Smooth muscle cell of bladder (primary cell): ENCODE results near the gene SSX7. TPM values are rescaled to one million over a fixed set of nuclear protein-coding genes. Genes with fewer than 3 reads are reported as not detected.

Source experiments
- total RNA-seq: library from RNA; depleted of rRNA; stranded (reverse); fragments of >200 nt; gene quantifications from 2 replicates; pipeline ENCODE4 v1.2.3, GENCODE V29; 2014

Gene SSX7
- total RNA-seq, result not detected in 2 replicates

GRCh38 chrX:52654800-52655199 lies at the start of gene SSX7:
Gene SSX7, minus strand, starts transcription at chrX:52654900. Its CDS starts 1,428 bp downstream, at chrX:52653472.

Other genes with a start within 250 kb of the SSX7 start
- not detected in 2 replicates for gene XAGE1A, start 159.1 kb downstream of the SSX7 start, total RNA-seq
- gene XAGE1B, start 137.8 kb downstream of the SSX7 start, total RNA-seq, result not detected in 2 replicates
- gene SSX2, start 52.3 kb upstream of the SSX7 start, total RNA-seq, result not detected in 2 replicates
- not detected in 2 replicates for gene SSX2B, start 96.4 kb upstream of the SSX7 start, total RNA-seq
- gene SPANXN5, start 142.5 kb upstream of the SSX7 start, total RNA-seq, result not detected in 2 replicates
- not detected in 2 replicates for gene XAGE5, start 156.4 kb upstream of the SSX7 start, total RNA-seq
- not detected in 2 replicates for gene XAGE3, start 213.2 kb upstream of the SSX7 start, total RNA-seq
- gene FAM156B, start 242.4 kb upstream of the SSX7 start, total RNA-seq, result 12.1 and 12.9 TPM in 2 replicates